SK-N-SH treated with all-trans-retinoic acid at 6 μM for 48 hours (cell line): Measurements from ENCODE around the gene CATSPER3.

ENCODE experiments used
- ESRRG ChIP-seq: fragments of 250-450 bp; sonication (Bioruptor Pico); IDR thresholded peaks from 2 replicates; pipeline ENCODE4 v1.6.1; 2021; ENCODE audit warnings: mild to moderate bottlenecking
- PATZ1 ChIP-seq: fragments of 250-450 bp; sonication (Bioruptor Pico); IDR thresholded peaks from 2 replicates; pipeline ENCODE4 v1.8.0; 2020; ENCODE audit warnings: mild to moderate bottlenecking, moderate library complexity, borderline replicate concordance
- TSHZ2 ChIP-seq: fragments of 250-450 bp; sonication (Bioruptor Pico); IDR thresholded peaks from 2 replicates; pipeline ENCODE4 v1.5.0; 2020; ENCODE audit warnings: mild to moderate bottlenecking, moderate library complexity

- no peak for TF ChIP-seq PATZ1 (CRISPR knock-in tag)
- TF ChIP-seq ESRRG (CRISPR knock-in tag): no peak
- no peak for TF ChIP-seq TSHZ2 (CRISPR knock-in tag)
Measured at GRCh38 chr5:135058331-135058732, 90.6 kb downstream of the CATSPER3 start.
